ENCODE data around the gene POU2F3.

Gene POU2F3

DNA sequence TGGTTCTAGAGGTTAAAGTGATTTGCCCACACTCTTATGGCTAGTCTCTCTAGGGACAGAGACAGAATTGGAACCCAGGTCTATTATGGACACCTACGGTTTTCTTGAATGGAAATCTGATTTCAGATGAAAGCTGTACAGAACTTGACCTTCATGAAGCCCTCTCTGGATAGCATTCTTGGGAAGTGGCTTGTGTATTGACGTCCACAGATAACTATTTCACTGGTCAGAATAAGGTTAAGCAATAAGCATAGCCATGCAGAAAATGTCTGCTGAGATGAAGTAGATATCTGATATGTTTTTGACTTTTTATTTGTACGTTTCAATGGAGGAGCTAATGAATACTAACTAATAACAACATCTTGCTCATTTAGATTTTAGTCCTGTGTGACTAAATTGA, 86.3 kb downstream of the POU2F3 start:
- no peak for DNase-seq

DNA sequence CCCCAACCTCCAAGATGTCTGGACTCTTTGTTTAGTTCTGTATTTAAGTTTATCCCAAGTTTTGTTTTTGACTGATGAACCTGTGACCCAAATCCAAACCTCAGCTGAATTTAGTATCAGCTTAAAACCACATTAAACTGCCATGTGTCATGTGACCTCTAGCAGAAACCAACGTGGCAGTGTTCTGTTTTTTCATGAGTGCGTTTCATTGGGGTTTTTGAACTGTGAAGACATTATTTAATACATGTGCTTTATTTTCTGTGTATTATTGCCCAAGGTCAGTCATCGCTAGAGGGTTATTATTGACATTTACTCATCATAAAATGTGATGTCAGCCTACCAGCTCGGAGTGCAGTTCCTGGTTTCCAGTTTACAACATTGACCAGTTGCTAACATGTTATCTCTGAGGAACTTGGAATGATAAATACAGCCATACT, 86.9 kb downstream of the POU2F3 start:
- no peak for DNase-seq

DNA sequence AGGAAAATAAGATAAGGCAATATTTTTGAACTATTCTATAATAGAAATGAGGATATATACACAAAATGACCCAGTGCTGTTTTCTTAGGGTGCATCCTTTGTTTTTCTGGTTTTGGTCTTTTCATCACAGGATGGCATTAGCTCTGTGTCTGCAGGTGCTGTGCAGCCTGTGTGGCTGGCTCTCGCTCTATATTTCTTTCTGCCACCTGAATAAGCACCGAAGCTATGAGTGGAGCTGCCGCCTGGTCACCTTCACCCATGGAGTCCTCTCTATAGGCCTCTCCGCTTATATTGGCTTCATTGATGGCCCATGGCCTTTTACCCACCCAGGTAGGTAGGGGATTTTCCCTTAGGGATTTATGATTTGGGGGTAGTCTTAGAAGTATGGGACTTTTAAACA, 87.4 kb downstream of the POU2F3 start:
- no peak for DNase-seq

DNA sequence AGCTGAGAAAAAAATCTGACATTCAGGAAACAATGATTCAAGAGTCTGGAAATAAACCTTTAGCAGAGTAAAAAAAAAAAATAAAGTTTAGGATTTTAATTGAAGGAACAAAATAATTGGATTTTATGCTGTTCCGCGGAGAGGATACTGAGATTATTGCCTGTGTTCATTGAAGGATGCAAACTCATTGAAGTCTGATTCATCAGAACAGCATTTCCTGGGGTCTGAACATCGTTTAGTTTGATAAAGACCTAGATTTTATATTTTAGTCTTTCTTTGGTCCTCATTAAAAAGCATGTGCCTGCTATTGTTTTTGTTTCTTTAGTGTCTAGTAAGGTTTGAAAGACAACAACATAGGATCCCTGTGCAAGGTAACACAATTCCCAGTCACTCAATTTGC, 89.6 kb downstream of the POU2F3 start:
- no peak for DNase-seq

DNA sequence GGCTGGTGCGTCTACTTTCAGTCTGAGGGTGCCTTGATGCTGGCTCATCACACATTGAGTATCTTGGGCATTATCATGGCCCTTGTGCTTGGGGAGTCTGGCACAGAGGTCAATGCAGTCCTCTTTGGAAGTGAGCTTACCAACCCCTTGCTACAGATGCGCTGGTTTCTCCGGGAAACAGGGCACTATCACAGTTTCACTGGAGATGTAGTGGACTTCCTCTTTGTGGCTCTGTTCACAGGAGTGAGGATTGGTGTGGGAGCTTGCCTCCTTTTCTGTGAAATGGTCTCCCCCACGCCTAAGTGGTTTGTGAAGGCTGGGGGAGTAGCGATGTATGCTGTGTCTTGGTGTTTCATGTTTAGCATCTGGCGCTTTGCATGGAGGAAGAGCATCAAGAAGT, 90.1 kb downstream of the POU2F3 start:
- no peak for DNase-seq

DNA sequence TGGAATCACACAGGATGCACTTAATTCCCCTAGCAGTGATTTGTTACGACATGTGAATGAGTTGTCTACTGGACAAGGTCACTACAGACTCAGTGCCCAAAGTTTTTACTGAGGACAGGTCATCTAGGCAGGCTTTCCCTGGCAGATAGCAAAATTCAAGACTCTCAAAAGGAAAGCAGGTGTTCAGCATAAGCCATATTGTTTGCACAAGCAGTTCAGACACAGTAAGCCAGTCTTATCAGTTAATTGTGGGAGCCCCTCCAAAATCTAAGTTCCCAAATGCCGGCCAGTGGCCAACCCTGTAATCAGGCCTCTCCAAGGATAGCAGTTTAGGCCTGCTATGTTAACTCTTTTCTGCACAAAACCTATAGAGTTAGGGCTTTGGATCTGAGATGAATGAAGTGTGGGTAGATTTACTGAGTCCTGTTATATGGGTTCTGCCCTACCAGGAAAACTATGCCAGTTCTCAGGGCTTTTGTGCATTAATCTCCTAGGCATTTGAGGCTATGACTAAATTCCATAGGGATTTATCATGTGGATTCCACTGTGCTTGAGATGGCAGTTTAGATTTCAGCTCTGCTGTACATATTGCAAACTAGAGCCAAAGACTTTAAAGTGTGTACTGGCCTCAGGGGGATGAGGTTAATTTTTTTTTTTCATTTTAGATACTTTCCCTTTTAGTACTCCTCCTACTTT, 91.5 kb downstream of the POU2F3 start:
- no peak for DNase-seq

DNA sequence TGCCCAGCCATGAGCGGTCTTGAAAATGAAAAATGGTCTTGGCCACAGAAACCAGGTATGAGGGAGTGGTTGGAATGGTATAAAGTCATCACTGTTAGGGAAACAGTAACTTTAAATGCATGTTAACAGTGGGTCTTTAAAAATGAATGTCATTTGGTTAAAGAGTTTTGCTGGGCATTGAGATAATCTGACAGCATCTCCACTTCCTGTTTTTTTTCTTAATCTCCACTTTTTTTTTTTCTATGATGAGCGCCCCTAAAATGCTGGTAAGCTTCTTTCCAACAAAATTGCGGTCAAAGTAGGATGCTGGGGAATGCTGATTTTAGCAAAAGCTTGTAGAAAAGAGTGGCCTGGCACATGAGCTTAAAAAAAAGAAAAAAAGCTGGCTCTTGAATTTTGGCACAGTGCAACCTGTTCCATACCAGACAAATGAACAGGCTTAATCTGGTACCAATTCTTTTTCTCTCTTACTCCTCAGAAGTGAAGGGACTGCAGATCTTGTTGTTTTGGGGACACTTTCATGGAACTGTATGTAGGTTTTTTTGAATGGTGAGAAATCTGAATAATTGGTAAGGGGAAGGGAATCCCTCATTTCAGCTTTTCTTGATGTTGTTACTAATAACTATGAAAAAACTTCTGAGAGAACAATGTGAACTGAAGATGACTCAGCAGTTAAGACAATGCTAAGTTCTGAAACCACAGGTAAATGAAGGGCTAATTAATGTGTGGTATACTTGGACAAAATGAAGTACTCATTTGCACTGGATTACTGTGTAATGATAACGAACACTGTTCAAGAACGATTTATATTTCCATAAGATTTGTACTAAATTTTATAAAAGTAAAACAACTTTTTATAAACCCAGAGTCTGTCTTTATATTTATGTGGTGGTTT, 93.1 kb downstream of the POU2F3 start:
- peak; percentile 21 for DNase-seq

DNA sequence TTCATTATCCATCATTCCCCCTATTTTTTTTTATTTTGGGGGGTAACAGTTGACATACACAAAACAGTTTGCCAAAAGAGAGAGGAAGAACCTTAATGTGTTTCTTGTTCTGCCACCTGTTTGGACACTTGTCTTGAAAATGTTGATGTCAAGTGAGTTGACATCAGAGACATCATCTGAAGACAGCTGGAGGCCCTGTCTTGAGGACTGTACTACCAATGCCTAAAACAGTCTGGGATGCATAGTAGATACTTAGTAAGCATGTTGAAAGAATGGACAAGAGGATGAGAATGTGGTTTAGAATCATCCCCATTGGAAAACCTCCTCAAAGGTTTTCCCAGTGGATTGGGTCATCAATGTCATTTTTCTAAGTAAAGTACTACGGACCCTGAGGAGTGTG, 93.9 kb downstream of the POU2F3 start:
- no peak for DNase-seq

DNA sequence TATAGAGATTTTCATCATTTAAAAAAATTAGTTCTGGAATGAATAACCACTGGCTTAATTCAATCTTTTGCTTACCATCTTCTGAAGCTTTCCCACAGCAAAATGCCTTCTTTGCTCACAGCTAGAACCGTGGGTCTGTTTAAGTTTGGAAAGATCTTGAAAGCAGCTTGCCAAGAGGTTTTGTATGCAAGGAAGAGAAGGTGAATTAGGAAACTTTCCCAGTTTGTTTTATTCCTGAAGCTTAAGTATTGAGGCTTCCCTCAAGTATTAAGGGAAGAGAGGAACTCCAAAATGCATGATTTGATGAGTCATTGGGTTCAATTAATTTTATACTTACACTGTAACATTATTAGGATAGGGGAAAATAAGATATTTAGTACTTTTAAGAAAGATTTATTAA, 94.4 kb downstream of the POU2F3 start:
- DNase-seq, result peak; percentile 57

DNA sequence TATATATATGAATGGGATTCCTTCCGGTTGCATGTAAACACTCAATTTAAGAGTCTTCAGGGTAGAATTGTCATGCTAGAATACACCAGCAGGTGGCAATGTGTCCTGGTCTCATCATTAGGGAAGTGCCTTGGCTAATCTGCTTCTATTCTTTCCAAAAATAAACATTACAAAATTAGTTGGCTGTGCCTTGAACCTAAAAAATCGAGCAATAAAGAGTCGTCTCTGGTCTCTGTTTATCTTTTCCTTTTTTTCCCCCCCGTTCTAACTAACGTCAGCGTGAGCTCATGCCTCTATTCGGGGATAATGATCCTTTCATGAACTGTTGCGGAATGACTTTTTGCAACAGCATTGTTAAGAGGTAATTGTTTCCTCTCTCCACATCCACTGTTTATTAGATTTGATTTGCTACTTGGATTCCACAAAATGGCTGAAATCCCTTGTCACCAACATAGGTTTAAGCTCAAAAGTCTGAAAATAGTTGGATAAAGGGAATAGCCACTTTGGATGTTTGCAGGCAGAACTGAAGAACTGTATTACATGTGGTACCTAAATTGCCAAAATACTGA, 95.0 kb downstream of the POU2F3 start:
- peak; percentile 89 for DNase-seq

DNA sequence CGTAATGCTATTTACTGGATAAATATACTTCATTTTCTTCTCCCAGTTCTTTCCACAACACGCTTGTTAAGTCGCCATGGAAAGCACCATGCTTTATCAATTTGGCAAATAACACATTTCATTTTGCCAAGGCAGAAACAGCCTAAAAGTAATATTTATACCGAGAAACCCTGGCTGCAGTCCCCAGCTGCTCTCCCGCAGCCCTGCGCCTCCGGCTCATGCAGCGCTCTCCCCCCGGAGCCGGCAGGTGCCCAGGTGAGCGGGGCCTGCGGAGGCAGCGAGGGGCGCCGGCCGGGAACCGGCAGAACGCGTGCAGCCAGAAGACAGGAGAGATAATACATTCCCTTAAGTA, 95.6 kb downstream of the POU2F3 start:
- peak; percentile 68 for DNase-seq

DNA sequence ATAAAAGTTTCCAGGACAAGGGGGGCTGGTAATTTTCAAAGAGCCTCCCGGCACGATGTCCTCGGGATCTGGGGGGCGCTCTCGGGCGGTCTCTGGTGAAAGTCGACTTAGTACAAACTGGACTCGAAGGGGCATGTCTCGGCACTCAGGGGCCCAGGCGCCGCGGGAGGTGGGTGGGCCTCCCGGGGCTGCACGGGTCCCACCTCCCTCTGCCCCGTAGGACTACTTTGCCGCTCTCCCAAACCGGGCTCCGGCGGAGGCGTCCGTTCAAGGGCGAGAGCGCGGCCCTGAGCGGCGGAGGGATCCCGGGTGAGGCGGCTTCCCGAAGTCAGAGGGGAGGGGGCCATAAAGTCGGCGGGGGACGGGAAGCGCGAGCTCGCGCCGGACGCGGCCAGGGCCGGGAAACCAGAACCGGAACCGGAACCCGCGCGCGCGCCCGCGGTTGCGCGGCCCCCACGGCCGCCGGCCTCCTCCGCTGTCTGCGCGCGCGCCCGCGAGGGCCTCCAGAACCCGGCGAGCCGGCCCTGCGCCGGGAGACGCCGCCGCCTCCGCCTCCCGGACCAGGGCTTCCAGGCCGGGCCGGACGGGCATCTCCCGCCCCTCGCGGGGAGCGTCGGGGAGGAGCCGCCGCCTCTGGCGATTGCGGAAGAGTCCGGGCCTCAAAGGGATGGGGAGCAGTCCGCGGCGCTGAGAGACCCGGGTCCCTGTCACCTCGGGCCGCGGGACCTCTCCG, 96.1 kb downstream of the POU2F3 start, which contains the start of gene ARHGEF12:
TSS of gene ARHGEF12 (plus strand) at position 506 of the 733 bp plus-strand sequence. CDS start 831 bp downstream, outside the sequence.
- peak; percentile 93 for DNase-seq

DNA sequence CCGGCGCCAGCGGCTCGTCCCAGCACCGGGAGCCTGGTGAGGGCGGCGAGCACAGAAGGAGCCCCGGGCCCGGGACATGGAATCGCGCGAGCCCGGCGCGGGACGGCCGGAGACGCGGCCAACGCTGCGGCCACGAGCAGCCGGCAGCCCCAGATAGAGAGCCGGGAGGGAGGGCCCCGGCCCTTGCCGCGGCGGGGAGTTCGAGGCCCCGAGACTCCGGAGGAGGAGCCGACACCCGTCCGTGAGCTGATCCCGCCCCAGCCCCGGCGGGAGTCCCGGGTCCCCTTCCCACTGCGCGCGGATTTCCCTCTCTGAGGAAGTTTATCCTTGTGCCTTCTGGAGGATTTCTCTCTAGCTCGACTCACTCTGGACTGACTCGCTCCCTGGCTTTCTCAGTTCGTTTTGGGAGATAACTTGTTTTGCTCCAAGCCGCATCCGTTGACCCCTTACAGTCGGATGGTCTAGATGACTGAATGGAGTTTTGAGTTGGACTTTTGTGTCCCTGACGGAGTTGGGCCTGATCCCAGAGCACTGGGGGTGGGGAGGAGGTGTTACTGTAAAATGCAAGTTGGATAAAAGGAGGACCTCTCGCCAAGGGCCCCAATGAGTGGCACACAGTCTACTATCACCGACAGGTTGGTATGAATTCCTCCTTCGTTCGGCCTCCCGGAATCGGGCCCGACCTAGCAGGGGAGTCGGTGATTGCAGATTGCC, 96.9 kb downstream of the POU2F3 start:
- DNase-seq, result peak; percentile 64

DNA sequence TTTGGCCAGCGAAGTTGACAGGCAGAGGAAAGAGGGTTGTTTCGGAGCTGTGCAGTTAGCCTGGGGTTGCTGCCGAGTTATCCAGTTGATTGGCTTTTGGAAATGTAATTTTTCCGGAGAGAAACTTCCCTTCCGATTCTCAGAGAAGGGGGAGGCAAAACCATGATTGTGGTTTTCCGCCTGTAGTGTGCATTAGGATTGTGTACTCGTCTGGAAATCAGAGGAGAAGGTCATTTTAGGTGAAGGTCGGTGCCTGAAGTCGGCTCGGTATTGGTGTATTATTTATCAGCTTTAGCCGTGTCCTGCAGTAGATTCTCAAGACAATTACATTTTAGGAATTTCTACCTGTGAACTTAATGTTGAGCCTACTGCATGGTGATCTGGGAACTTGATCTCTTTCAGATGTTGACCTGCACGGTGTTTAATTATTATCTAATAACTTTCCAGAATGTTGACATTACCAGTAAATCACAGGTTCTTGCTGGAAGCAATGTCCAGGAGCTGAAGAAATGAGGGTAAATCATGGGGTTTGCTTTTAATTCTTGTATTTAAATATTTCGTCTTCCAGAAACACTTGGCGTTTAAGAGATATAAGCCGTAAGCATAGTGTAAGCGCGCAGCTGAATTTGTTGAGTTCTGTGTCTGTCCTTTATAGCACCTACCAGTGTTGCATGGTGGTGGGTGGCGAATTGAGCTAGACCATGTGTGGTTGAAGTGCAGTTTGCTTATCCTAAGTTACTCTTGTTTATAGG, 97.6 kb downstream of the POU2F3 start:
- DNase-seq, result no peak

DNA sequence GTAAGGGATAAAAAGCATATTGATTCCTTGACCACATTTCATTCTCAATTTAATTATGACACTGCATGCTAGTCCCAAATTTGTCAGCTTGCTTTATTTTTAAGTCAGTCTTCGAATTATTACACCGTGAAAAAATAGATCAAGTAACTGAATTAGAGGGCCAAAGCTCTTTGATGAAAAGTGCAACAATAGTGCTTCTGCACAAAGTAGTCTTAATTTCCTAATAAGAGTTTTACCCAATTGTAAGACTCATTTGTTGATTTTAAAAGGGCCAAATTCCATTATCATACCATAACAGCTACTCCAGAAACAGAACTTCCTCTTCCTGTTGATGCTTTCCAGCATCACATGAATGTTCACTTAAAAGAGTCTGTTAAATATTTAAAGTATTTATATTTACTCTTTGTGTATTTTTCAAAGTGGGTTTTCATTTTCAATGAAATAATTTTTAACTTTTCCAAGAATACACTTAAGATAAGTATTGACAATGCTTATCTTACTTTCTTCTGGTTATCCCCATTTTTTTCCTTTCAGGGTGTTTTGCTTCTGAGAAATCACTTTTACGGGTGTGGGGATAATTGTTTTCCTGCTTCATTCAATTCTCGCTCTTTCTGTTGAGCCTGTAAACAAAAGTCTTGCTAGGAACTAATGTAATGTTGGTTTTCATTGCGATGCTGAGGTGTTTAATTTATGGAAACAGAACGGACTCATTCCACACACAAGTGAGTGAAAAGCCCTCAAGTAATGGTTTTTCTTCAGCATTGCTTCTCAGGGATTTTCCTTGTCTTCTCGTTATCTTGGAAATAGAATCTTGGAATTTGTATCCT, 98.4 kb downstream of the POU2F3 start:
- DNase-seq, result no peak

DNA sequence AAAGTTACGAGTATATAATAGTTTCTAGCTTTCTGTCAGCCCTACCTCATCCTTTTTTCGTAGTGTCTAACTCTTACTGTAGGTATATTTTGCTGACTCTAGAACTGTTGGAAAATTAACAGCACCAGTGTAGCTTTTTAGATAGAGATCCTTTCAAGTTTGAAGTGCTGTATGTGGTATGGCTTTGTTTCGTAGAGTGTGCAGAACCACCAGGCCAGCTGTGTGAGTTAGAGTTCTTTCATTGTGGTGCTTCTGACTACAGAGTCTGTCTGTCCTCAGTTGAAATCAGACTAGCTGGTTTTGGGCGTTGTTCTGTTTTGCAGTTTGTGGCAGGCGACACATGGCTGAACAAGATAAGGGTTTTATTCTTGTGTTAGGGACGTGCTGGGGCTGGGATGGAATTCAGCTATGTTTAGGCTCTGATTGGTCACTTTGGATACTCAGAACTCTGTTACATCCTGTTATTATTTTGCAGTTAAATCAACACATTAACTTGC, 99.5 kb downstream of the POU2F3 start:
- DNase-seq, result peak; percentile 69

DNA sequence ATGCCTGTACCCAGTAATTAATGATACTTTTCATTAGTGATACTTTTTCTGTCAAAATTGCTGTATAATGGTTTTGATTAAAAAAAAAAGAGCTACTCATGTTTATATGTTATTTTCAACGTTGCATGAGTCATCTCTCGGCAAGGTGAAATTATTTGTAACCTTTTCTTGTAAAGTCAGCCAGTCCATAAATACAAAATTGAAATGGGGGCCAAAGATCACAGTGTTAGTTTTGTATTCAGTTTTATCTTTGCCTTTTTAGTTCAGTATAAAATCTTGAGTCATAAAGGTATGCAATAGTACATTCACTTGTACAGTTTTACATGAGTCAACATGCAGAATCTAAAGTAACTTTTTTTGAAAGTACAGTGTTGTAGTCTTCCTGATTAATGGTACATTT, 100.6 kb downstream of the POU2F3 start:
- DNase-seq, result no peak

DNA sequence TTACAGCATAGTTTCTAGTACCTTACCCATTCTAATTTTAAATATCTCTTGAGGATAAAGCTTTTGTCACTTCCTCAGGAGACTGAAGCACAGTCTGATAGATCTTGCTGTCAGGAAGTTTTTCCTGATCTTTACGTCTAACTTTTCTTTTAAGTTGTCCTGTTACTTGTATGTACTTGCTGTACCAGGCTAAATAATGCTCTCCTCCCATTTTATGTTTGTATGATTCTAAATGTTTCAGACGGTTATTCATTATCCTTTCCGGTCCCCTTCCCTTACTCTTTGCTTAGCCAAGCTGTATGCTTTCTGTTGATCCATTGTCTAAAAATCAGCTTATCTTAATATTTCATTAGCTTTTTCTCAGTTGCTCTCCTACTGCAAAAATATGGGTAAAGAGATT, 102.3 kb downstream of the POU2F3 start:
- DNase-seq, result no peak

DNA sequence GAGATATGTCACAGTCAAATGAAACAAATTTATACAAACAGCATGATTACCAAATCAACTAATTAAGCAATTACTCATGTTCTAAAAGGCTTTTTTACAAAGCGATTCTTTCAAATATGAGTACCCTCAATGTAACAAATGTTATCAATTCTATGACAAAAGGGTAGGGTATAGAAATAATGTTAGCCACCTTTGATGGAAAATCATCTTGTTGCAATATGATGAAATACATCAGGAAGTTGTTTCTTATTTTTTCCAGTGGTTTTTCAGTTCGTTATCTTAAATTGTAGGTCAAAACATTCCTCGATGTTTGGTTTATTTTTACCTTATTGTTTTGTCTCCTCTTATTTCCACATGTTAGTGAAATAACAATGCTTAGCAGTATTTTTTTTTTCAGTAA, 102.7 kb downstream of the POU2F3 start:
- no peak for DNase-seq

DNA sequence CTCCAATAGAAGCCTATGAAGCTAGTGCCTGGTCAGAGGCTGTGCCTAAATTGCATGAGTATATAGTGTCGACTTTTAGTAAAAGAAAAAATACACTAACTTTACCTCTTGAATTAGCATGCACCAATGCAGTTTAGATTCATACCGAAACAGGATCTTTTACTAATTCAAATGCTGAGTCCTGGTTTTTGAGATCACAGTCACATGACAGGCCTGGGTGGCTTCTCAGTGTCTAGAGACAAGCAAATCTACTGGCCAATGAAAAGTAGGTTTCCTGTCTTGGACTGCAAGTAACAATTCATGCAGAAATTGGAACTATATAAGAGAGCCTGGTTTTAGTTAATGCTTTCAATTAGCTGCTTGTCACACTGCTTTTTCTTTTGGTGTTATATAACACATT, 103.5 kb downstream of the POU2F3 start:
- DNase-seq, result peak; percentile 74
